HK-2 (cell line): ENCODE data around the gene HIBCH.
"Not testable (repeated sequence)": the region's sequence is repeated elsewhere in the genome, so short reads cannot be mapped to it uniquely, and the experiment has no call there.

ENCODE experiments used
- DNase-seq: peaks from one replicate; pipeline ENCODE4 v3.0.0-alpha.2; 2018; ENCODE audit not compliant: unreplicated experiment

Gene HIBCH

GRCh38 chr2:190319555-190320498, at the start of gene HIBCH:
TSS of gene HIBCH (minus strand) at chr2:190319826. CDS start at chr2:190319750, 76 bp downstream.
- DNase-seq = peak; percentile 99

- no peak for DNase-seq
Measured at GRCh38 chr2:190367091-190367490, 47.5 kb upstream of the HIBCH start.

- no peak for DNase-seq
Measured at GRCh38 chr2:190366248-190366753, 46.7 kb upstream of the HIBCH start.

- DNase-seq = no peak
Measured at GRCh38 chr2:190365499-190366204, 46.0 kb upstream of the HIBCH start.

GRCh38 chr2:190362894-190363293, 43.3 kb upstream of the HIBCH start:
- DNase-seq = no peak

- no peak for DNase-seq
Measured at GRCh38 chr2:190361572-190361971, 41.9 kb upstream of the HIBCH start.

GRCh38 chr2:190360965-190361364, 41.3 kb upstream of the HIBCH start:
- DNase-seq = no peak

GRCh38 chr2:190360561-190360960, 40.9 kb upstream of the HIBCH start:
- DNase-seq = no peak

GRCh38 chr2:190358655-190359448, 39.2 kb upstream of the HIBCH start:
- not testable (repeated sequence) for DNase-seq

GRCh38 chr2:190357600-190357999, 38.0 kb upstream of the HIBCH start:
- DNase-seq = no peak

- DNase-seq = no peak
Measured at GRCh38 chr2:190355968-190356644, 36.5 kb upstream of the HIBCH start.

GRCh38 chr2:190354003-190354690, 34.5 kb upstream of the HIBCH start:
- DNase-seq = no peak

GRCh38 chr2:190353537-190353899, 33.9 kb upstream of the HIBCH start:
- no peak for DNase-seq

- no peak for DNase-seq
Measured at GRCh38 chr2:190352668-190353536, 33.3 kb upstream of the HIBCH start.

GRCh38 chr2:190351955-190352354, 32.3 kb upstream of the HIBCH start:
- DNase-seq = no peak

- no peak for DNase-seq
Measured at GRCh38 chr2:190350371-190350770, 30.7 kb upstream of the HIBCH start.

GRCh38 chr2:190344276-190344827, 24.7 kb upstream of the HIBCH start:
- peak; percentile 50 for DNase-seq

- peak; percentile 58 for DNase-seq
Measured at GRCh38 chr2:190343536-190344275, 24.1 kb upstream of the HIBCH start, which contains the start of gene INPP1. TSS of gene INPP1 (plus strand) at chr2:190343589. CDS start at chr2:190360103, 16,514 bp downstream.
